ENCODE data around the gene ARHGEF12. TPM values are rescaled to one million over a fixed set of nuclear protein-coding genes. Genes with fewer than 3 reads are reported as not detected.

The ARHGEF12 gene
- total and polyA plus RNA-seq, 2 experiments from 2014 or later = 9.0 to 38.9 TPM

GRCh38 chr11:120339394-120339890, 3.2 kb downstream of the ARHGEF12 start:
- H3K9me2 ChIP-seq (ENCODE audit: insufficient read depth) = no peaks in the 10 kb centered on the region
- H3K4me3 ChIP-seq = 0 out of 2 replicates have a peak overlapping the region, but pooled peaks have one; percentile 21
- H3K36me3 ChIP-seq (ENCODE audit: insufficient read depth) = no peaks in the 10 kb centered on the region
- TF ChIP-seq, protein P1, sequence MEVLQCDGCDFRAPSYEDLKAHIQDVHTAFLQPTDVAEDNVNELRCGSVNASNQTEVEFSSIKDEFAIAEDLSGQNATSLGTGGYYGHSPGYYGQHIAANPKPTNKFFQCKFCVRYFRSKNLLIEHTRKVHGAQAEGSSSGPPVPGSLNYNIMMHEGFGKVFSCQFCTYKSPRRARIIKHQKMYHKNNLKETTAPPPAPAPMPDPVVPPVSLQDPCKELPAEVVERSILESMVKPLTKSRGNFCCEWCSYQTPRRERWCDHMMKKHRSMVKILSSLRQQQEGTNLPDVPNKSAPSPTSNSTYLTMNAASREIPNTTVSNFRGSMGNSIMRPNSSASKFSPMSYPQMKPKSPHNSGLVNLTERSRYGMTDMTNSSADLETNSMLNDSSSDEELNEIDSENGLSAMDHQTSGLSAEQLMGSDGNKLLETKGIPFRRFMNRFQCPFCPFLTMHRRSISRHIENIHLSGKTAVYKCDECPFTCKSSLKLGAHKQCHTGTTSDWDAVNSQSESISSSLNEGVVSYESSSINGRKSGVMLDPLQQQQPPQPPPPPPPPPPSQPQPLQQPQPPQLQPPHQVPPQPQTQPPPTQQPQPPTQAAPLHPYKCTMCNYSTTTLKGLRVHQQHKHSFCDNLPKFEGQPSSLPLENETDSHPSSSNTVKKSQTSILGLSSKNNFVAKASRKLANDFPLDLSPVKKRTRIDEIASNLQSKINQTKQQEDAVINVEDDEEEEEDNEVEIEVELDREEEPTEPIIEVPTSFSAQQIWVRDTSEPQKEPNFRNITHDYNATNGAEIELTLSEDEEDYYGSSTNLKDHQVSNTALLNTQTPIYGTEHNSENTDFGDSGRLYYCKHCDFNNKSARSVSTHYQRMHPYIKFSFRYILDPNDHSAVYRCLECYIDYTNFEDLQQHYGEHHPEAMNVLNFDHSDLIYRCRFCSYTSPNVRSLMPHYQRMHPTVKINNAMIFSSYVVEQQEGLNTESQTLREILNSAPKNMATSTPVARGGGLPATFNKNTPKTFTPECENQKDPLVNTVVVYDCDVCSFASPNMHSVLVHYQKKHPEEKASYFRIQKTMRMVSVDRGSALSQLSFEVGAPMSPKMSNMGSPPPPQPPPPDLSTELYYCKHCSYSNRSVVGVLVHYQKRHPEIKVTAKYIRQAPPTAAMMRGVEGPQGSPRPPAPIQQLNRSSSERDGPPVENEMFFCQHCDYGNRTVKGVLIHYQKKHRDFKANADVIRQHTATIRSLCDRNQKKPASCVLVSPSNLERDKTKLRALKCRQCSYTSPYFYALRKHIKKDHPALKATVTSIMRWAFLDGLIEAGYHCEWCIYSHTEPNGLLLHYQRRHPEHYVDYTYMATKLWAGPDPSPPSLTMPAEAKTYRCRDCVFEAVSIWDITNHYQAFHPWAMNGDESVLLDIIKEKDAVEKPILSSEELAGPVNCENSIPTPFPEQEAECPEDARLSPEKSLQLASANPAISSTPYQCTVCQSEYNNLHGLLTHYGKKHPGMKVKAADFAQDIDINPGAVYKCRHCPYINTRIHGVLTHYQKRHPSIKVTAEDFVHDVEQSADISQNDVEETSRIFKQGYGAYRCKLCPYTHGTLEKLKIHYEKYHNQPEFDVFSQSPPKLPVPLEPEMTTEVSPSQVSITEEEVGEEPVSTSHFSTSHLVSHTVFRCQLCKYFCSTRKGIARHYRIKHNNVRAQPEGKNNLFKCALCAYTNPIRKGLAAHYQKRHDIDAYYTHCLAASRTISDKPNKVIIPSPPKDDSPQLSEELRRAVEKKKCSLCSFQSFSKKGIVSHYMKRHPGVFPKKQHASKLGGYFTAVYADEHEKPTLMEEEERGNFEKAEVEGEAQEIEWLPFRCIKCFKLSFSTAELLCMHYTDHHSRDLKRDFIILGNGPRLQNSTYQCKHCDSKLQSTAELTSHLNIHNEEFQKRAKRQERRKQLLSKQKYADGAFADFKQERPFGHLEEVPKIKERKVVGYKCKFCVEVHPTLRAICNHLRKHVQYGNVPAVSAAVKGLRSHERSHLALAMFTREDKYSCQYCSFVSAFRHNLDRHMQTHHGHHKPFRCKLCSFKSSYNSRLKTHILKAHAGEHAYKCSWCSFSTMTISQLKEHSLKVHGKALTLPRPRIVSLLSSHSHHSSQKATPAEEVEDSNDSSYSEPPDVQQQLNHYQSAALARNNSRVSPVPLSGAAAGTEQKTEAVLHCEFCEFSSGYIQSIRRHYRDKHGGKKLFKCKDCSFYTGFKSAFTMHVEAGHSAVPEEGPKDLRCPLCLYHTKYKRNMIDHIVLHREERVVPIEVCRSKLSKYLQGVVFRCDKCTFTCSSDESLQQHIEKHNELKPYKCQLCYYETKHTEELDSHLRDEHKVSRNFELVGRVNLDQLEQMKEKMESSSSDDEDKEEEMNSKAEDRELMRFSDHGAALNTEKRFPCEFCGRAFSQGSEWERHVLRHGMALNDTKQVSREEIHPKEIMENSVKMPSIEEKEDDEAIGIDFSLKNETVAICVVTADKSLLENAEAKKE (CRISPR knock-in tag; IDR thresholded peaks at IDR 0.05) = no peak
- TF ChIP-seq, protein P2, sequence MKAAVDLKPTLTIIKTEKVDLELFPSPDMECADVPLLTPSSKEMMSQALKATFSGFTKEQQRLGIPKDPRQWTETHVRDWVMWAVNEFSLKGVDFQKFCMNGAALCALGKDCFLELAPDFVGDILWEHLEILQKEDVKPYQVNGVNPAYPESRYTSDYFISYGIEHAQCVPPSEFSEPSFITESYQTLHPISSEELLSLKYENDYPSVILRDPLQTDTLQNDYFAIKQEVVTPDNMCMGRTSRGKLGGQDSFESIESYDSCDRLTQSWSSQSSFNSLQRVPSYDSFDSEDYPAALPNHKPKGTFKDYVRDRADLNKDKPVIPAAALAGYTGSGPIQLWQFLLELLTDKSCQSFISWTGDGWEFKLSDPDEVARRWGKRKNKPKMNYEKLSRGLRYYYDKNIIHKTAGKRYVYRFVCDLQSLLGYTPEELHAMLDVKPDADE (IDR thresholded peaks at IDR 0.05) = no peak
- TF ChIP-seq CREB1 (CRISPR knock-in tag; IDR thresholded peaks at IDR 0.05; ENCODE audit: low read depth) = no peak
- no peaks in the 10 kb centered on the region for H3F3A ChIP-seq (replicated peaks; ENCODE audit: low read depth)
- DNase-seq (ENCODE audit: low spot score) = peak; percentile 9
- no peaks in the 10 kb centered on the region for H3K9me3 Mint-ChIP-seq
- H2AFZ ChIP-seq = no peak overlapping the region
- H3K27ac ChIP-seq (ENCODE audit: low read depth) = no peak overlapping the region
- peak overlapping the region; percentile 46; the same call in 1 of the 2 replicates for H3K27ac Mint-ChIP-seq
- 0 out of 2 replicates have a peak, but pooled peaks cover 11% of the 10 kb centered on the region for H4K20me1 ChIP-seq (replicated peaks; ENCODE audit: insufficient read depth)
- H3K36me3 Mint-ChIP-seq (ENCODE audit: low read depth) = no peaks in the 10 kb centered on the region
- H3K27me3 Mint-ChIP-seq (ENCODE audit: insufficient read depth, low read depth, poor library complexity) = peaks cover 4% of the 10 kb centered on the region
- H3K4me3 Mint-ChIP-seq = peak overlapping the region; percentile 37; the same call in 2 of the 3 replicates
- no peaks in the 10 kb centered on the region for H3K27me3 ChIP-seq (ENCODE audit: insufficient read depth)
- peak overlapping the region; percentile 96 for H3K4me2 ChIP-seq
- peaks cover 76% of the 10 kb centered on the region for H3K79me2 ChIP-seq (replicated peaks; ENCODE audit: insufficient read depth)
- ATAC-seq = no peak
- peaks cover 41% of the 10 kb centered on the region for H3K4me1 ChIP-seq (ENCODE audit: insufficient read depth)
- peaks cover 37% of the 10 kb centered on the region for H3K4me1 Mint-ChIP-seq

DNA sequence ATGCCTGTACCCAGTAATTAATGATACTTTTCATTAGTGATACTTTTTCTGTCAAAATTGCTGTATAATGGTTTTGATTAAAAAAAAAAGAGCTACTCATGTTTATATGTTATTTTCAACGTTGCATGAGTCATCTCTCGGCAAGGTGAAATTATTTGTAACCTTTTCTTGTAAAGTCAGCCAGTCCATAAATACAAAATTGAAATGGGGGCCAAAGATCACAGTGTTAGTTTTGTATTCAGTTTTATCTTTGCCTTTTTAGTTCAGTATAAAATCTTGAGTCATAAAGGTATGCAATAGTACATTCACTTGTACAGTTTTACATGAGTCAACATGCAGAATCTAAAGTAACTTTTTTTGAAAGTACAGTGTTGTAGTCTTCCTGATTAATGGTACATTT, 4.3 kb downstream of the ARHGEF12 start:
- Mint-ChIP-seq H3K27ac (no peak overlapping the region), H3K36me3 (ENCODE audit: low read depth) (no peaks in the 10 kb centered on the region), H3K27me3 (ENCODE audit: insufficient read depth, low read depth, poor library complexity) (peaks cover 4% of the 10 kb centered on the region), H3K4me1 (peaks cover 35% of the 10 kb centered on the region), H3K4me3 (no peak overlapping the region), H3K9me3 (no peaks in the 10 kb centered on the region)
- peaks cover 37% of the 10 kb centered on the region for H3K4me1 ChIP-seq (ENCODE audit: insufficient read depth)
- H3F3A ChIP-seq (replicated peaks; ENCODE audit: low read depth) = no peaks in the 10 kb centered on the region
- no peaks in the 10 kb centered on the region for H3K27me3 ChIP-seq (ENCODE audit: insufficient read depth)
- ATAC-seq (no peak), DNase-seq (ENCODE audit: low spot score) (no peak)
- H4K20me1 ChIP-seq (replicated peaks; ENCODE audit: insufficient read depth) = 0 out of 2 replicates have a peak, but pooled peaks cover 11% of the 10 kb centered on the region
- no peaks in the 10 kb centered on the region for H3K36me3 ChIP-seq (ENCODE audit: insufficient read depth)
- H3K4me2 ChIP-seq = no peak overlapping the region
- H3K27ac ChIP-seq (ENCODE audit: low read depth) = no peak overlapping the region
- H3K4me3 ChIP-seq = no peak overlapping the region
- H3K79me2 ChIP-seq (replicated peaks; ENCODE audit: insufficient read depth) = peaks cover 87% of the 10 kb centered on the region
- H3K9me2 ChIP-seq (ENCODE audit: insufficient read depth) = no peaks in the 10 kb centered on the region
- no peak overlapping the region for H2AFZ ChIP-seq
- TF ChIP-seq JUNB (IDR thresholded peaks at IDR 0.05; ENCODE audit: unreplicated experiment) (no peak), CREB1 (CRISPR knock-in tag; IDR thresholded peaks at IDR 0.05; ENCODE audit: low read depth) (no peak), EZH2 (IDR thresholded peaks at IDR 0.05; ENCODE audit: low read depth, unreplicated experiment) (no peak)
- TF ChIP-seq, protein P3, sequence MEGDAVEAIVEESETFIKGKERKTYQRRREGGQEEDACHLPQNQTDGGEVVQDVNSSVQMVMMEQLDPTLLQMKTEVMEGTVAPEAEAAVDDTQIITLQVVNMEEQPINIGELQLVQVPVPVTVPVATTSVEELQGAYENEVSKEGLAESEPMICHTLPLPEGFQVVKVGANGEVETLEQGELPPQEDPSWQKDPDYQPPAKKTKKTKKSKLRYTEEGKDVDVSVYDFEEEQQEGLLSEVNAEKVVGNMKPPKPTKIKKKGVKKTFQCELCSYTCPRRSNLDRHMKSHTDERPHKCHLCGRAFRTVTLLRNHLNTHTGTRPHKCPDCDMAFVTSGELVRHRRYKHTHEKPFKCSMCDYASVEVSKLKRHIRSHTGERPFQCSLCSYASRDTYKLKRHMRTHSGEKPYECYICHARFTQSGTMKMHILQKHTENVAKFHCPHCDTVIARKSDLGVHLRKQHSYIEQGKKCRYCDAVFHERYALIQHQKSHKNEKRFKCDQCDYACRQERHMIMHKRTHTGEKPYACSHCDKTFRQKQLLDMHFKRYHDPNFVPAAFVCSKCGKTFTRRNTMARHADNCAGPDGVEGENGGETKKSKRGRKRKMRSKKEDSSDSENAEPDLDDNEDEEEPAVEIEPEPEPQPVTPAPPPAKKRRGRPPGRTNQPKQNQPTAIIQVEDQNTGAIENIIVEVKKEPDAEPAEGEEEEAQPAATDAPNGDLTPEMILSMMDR (conservative IDR thresholded peaks at IDR 0.05; ENCODE audit: low read depth in 2 of 2) = no peak
- TF ChIP-seq, protein P2 (IDR thresholded peaks at IDR 0.05) = no peak
